IMR-90 (cell line): Measurements from ENCODE around the gene STARD7. TPM values are rescaled to one million over a fixed set of nuclear protein-coding genes. Genes with fewer than 3 reads are reported as not detected.

Experiments
- ATAC-seq: fragments of 200-7000 bp; cut with Tn5 transposase; 2 replicates; pipeline ENCODE4 v1.9.1; 2020; ENCODE audit warnings: low read depth, mild to moderate bottlenecking, moderate library complexity
- BruUV-seq: library from RNA; stranded (reverse); fragments of 400-500 nt; replicated peaks from 2 replicates; lab custom pipeline; 2021; lab: Mats Ljungman, UMichigan
- CTCF ChIA-PET: fragments of 300-600 bp; formaldehyde crosslinking; extraction: SDS; loops from one replicate; lab custom pipeline; 2021; ENCODE audit warnings: antibody characterized with exemption; lab: Yijun Ruan, JAX
- POLR2A ChIA-PET: fragments of 300-600 bp; sonication (Branson Sonifier 250); formaldehyde crosslinking; loops from one replicate; lab custom pipeline; 2022; ENCODE audit warnings: antibody characterized with exemption; ENCODE audit not compliant: unreplicated experiment; lab: Charles Lee
- DNase-seq: peaks from one replicate; pipeline ENCODE4 v3.0.0; 2013
- H2AFZ ChIP-seq: replicated peaks from 2 replicates; pipeline ENCODE3; 2013; ENCODE audit warnings: low read length, mild to moderate bottlenecking; ENCODE audit not compliant: poor library complexity
- H2AK5ac ChIP-seq: 2 replicates; pipeline ENCODE4 v1.6.1; 2013; ENCODE audit warnings: low read depth, low read length, inconsistent platforms
- H2AK9ac ChIP-seq: replicated peaks from 2 replicates; pipeline ENCODE3; 2013; ENCODE audit warnings: mild to moderate bottlenecking, low read depth, low read length, moderate library complexity; ENCODE audit not compliant: poor library complexity
- H2BK120ac ChIP-seq: 2 replicates; pipeline ENCODE4 v1.6.1; 2013; ENCODE audit warnings: low read depth, low read length, inconsistent platforms
- H2BK15ac ChIP-seq: 3 replicates; pipeline ENCODE4 v1.6.1; 2013; ENCODE audit warnings: low read depth, low read length, inconsistent platforms
- H2BK20ac ChIP-seq: 2 replicates; pipeline ENCODE4 v1.6.1; 2013; ENCODE audit warnings: low read depth, mild to moderate bottlenecking, inconsistent platforms, low read length, moderate library complexity
- H2BK5ac ChIP-seq: 2 replicates; pipeline ENCODE4 v1.6.1; 2013; ENCODE audit warnings: mild to moderate bottlenecking, low read depth, low read length, inconsistent platforms; ENCODE audit not compliant: poor library complexity, severe bottlenecking
- H3K14ac ChIP-seq: replicated peaks from 2 replicates; pipeline ENCODE4 v1.6.1; 2013; ENCODE audit warnings: low read depth, low read length, inconsistent platforms
- H3K18ac ChIP-seq: 2 replicates; pipeline ENCODE4 v1.6.1; 2013; ENCODE audit warnings: low read depth, low read length, control low read depth
- H3K23ac ChIP-seq: 2 replicates; pipeline ENCODE4 v1.6.1; 2013; ENCODE audit warnings: low read depth, low read length, inconsistent platforms
- H3K27ac ChIP-seq: 2 replicates; pipeline ENCODE4 v1.5.1; 2013; ENCODE audit warnings: mild to moderate bottlenecking, control low read depth, low read length; ENCODE audit not compliant: insufficient read depth
- H3K27me3 ChIP-seq: 2 replicates; pipeline ENCODE4 v1.6.1; 2013; ENCODE audit warnings: low read length; ENCODE audit not compliant: control insufficient read depth, insufficient read depth
- H3K36me3 ChIP-seq: 2 replicates; pipeline ENCODE4 v1.6.1; 2013; ENCODE audit warnings: low read length, mixed read lengths; ENCODE audit not compliant: control insufficient read depth, insufficient read depth
- H3K4ac ChIP-seq: 2 replicates; pipeline ENCODE4 v1.6.1; 2013; ENCODE audit warnings: low read depth, low read length, inconsistent platforms
- H3K4me1 ChIP-seq: 2 replicates; pipeline ENCODE4 v1.6.1; 2013; ENCODE audit warnings: low read length, mixed read lengths; ENCODE audit not compliant: control insufficient read depth, insufficient read depth
- H3K4me2 ChIP-seq: 2 replicates; pipeline ENCODE4 v1.6.1; 2013; ENCODE audit warnings: low read depth, mild to moderate bottlenecking, control low read depth, low read length, moderate library complexity
- H3K4me3 ChIP-seq: 2 replicates; pipeline ENCODE4 v1.5.1; 2013; ENCODE audit warnings: low read depth, mild to moderate bottlenecking, control low read depth, low read length, moderate library complexity; ENCODE audit not compliant: insufficient read depth
- H3K56ac ChIP-seq: 2 replicates; pipeline ENCODE4 v1.6.1; 2013; ENCODE audit warnings: low read length, inconsistent platforms; ENCODE audit not compliant: insufficient read depth; ENCODE audit errors: extremely low read depth
- H3K79me1 ChIP-seq, 2 experiments: 2 replicates each; pipeline ENCODE4 v1.6.1; 2013; ENCODE audit warnings: low read length in 2 of 2, inconsistent platforms in 1 of 2, low read depth in 1 of 2
- H3K9ac ChIP-seq: 2 replicates; pipeline ENCODE4 v1.6.1; 2013; ENCODE audit warnings: low read depth, low read length, control low read depth
- H3K9me1 ChIP-seq: 2 replicates; pipeline ENCODE4 v1.6.1; 2013; ENCODE audit warnings: low read length, inconsistent platforms; ENCODE audit not compliant: insufficient read depth
- H3K9me3 ChIP-seq: 2 replicates; pipeline ENCODE4 v1.6.1; 2013; ENCODE audit warnings: low read length; ENCODE audit not compliant: control insufficient read depth, insufficient read depth
- H4K20me1 ChIP-seq: 2 replicates; pipeline ENCODE4 v1.6.1; 2013; ENCODE audit warnings: low read length, inconsistent platforms; ENCODE audit not compliant: insufficient read depth
- H4K5ac ChIP-seq: 2 replicates; pipeline ENCODE4 v1.6.1; 2013; ENCODE audit warnings: mild to moderate bottlenecking, low read depth, low read length, control low read depth
- H4K8ac ChIP-seq, 2 experiments: 2 replicates each; pipeline ENCODE4 v1.6.1; 2013; ENCODE audit warnings: low read depth in 2 of 2, low read length in 2 of 2, control low read depth in 1 of 2, inconsistent platforms in 1 of 2
- H4K91ac ChIP-seq: 2 replicates; pipeline ENCODE4 v1.6.1; 2013; ENCODE audit warnings: low read depth, low read length, inconsistent platforms; ENCODE audit not compliant: insufficient read depth
- RAD21 ChIP-seq: IDR thresholded peaks from 2 replicates; pipeline ENCODE4 v1.6.1; 2012; ENCODE audit warnings: low read length, improper control_type of control experiment
- WGBS, 2 experiments: methylation state at CpG; one replicate each; pipeline versions ENCODE4 v1.1.5 to v1.1.7; 2013; ENCODE audit warnings: missing lambda C conversion rate in 2 of 2; ENCODE audit not compliant: insufficient read length in 1 of 2; ENCODE audit errors: extremely low coverage in 2 of 2; 5-methylcytosine and 5-hydroxymethylcytosine counted together
- dilution Hi-C: fragments of 300-500 bp; cut with HindIII; formaldehyde crosslinking; loops from one replicate; pipeline ENCODE4 v1.14.3; 2018; ENCODE audit warnings: low sequenced_read_pairs; ENCODE audit not compliant: unreplicated experiment
- in situ Hi-C: fragments of 300-500 bp; cut with MboI; formaldehyde crosslinking; loops from 3 replicates; pipeline ENCODE4 v1.14.3; 2019; ENCODE audit warnings: low sequenced_read_pairs, inconsistent platforms, mixed read lengths
- intact Hi-C: fragments of 100-400 bp; cut with micrococcal nuclease; formaldehyde crosslinking; loops from 2 replicates; pipeline ENCODE4 v1.10.0; 2022
- polyA plus RNA-seq, 3 experiments: library from polyadenylated mRNA; depleted of rRNA; stranded (reverse); fragments of >200 nt; gene quantifications; 2 replicates each; pipeline ENCODE4 v1.2.3, GENCODE V29; 2012; ENCODE audit warnings: low replicate concordance in 1 of 3
- total RNA-seq: library from RNA; depleted of rRNA; stranded (reverse); fragments of >200 nt; gene quantifications from 2 replicates; pipeline ENCODE4 v1.2.3, GENCODE V29; 2012

Gene STARD7
- total and polyA plus RNA-seq, 2 of the 4 experiments (the other 2 are of a cell fraction): 61.7 to 138 TPM

GRCh38 chr2:96239091-96239490 lies 30.5 kb upstream of the STARD7 start:
- Histone ChIP-seq H3K23ac (no peak overlapping the region), H2AK9ac (no peak overlapping the region), H3K56ac (no peak overlapping the region), H3K9me3 (no peaks in the 10 kb centered on the region), H2AK5ac (no peak overlapping the region), H3K9me1 (peaks cover 8% of the 10 kb centered on the region; the same call in 1 of the 2 replicates), H4K91ac (no peak overlapping the region), H3K14ac (no peak overlapping the region), H2BK5ac (no peak overlapping the region), H4K5ac (no peak overlapping the region), H3K4me2 (no peak overlapping the region), H2BK20ac (no peak overlapping the region), H3K79me1 (peaks cover 0 to 4% of the 10 kb centered on the region in 2 experiments; a peak in 1 of 4 replicates), H3K4me3 (no peak overlapping the region), H3K4ac (no peak overlapping the region), H2AFZ (no peak overlapping the region), H3K27ac (no peak overlapping the region), H2BK15ac (no peak overlapping the region), H3K27me3 (no peaks in the 10 kb centered on the region), H4K20me1 (no peaks in the 10 kb centered on the region), H2BK120ac (no peak overlapping the region), H3K4me1 (peaks cover 3% of the 10 kb centered on the region; the same call in 1 of the 2 replicates), H3K36me3 (peaks cover 4% of the 10 kb centered on the region), H4K8ac (no peak overlapping the region), H3K18ac (no peak overlapping the region), H3K9ac (no peak overlapping the region)
- ChIA-PET CTCF (interaction anchor here (0.9 kb wide), 1 partner anchor 17 kb away, joined by 4 read pairs; no protein-coding TSS in a partner anchor), POLR2A (no interaction called here)
- intact Hi-C loops (no loop called here), in situ Hi-C loops (no loop called here), dilution Hi-C loops (no loop called here)
- BruUV-seq: no TSS peak
- no peak for TF ChIP-seq RAD21
- DNase-seq (no peak), ATAC-seq (no peak)
- no CpG with 5 or more reads among the region's 3 CpGs for WGBS, 2 experiments
